HCT116 (cell line): ENCODE results near the gene ESRP2. TPM values are rescaled to one million over a fixed set of nuclear protein-coding genes. Genes with fewer than 3 reads are reported as not detected.

ENCODE experiments used
- ATAC-seq: fragments of 200-7000 bp; cut with Tn5 transposase; 2 replicates; pipeline ENCODE4 v1.9.1; 2020; ENCODE audit warnings: mild to moderate bottlenecking, moderate library complexity
- BruUV-seq: library from RNA; stranded (reverse); fragments of 400-500 nt; replicated peaks from 2 replicates; lab custom pipeline; 2021; lab: Mats Ljungman, UMichigan
- CTCF ChIA-PET: fragments of 300-600 bp; sonication (Branson Sonifier 250); formaldehyde crosslinking; loops from one replicate; lab custom pipeline; 2021; ENCODE audit warnings: antibody characterized with exemption; lab: Charles Lee
- POLR2A ChIA-PET: fragments of 300-600, 350-600 bp; sonication (Branson Sonifier 250); formaldehyde crosslinking; loops from one replicate; lab custom pipeline; 2021; ENCODE audit warnings: antibody characterized with exemption; lab: Charles Lee
- RAD21 ChIA-PET, 2 experiments: fragments of 300-600 bp; sonication (Branson Sonifier 250); formaldehyde crosslinking; loops; one replicate each; lab custom pipeline; 2023; ENCODE audit warnings: low total read pairs in 2 of 2; ENCODE audit not compliant: uncharacterized antibody in 2 of 2, unreplicated experiment in 2 of 2, low non-redundant PET in 1 of 2; lab: Charles Lee
- DNase-seq: peaks from one replicate; pipeline ENCODE4 v3.0.0-alpha.2; 2010; ENCODE audit warnings: low read depth, low spot score
- H2AFZ ChIP-seq: fragments of 200-600 bp; shearing (Covaris generic), sonication (generic); 2 replicates; pipeline ENCODE4 v1.6.1; 2017; ENCODE audit warnings: low read depth, mixed run types, mixed read lengths, antibody characterized with exemption, low read length; ENCODE audit not compliant: poor library complexity, severe bottlenecking
- H3K27ac ChIP-seq: 2 replicates; pipeline ENCODE4 v1.5.1; 2012; ENCODE audit warnings: low read depth, low read length
- H3K27me3 ChIP-seq: fragments of 200-600 bp; sonication (generic); 2 replicates; pipeline ENCODE4 v1.6.1; 2016; ENCODE audit warnings: mixed run types, low read length, mixed read lengths; ENCODE audit not compliant: insufficient read depth
- H3K36me3 ChIP-seq, 2 experiments: fragments of 200-500 bp in 1 of 2; fragments of 200-600 bp in 1 of 2; sonication (Bioruptor generic) in 1 of 2; sonication (generic) in 1 of 2; 2 replicates each; pipeline versions ENCODE4 v1.5.1 to v1.6.1; 2014 to 2016; ENCODE audit warnings: low read length in 2 of 2, inconsistent platforms in 1 of 2, mixed read lengths in 1 of 2, mixed run types in 1 of 2; ENCODE audit not compliant: insufficient read depth in 2 of 2, control insufficient read depth in 1 of 2
- H3K4me1 ChIP-seq, 2 experiments: fragments of 200-600 bp in 1 of 2; sonication (generic) in 1 of 2; 2 replicates each; pipeline versions ENCODE4 v1.5.1 to v1.6.1; 2012 to 2017; ENCODE audit warnings: low read length in 2 of 2, inconsistent platforms in 1 of 2, mild to moderate bottlenecking in 1 of 2, mixed read lengths in 1 of 2, mixed run types in 1 of 2, moderate library complexity in 1 of 2; ENCODE audit not compliant: insufficient read depth in 2 of 2, control insufficient read depth in 1 of 2
- H3K4me2 ChIP-seq: fragments of 200-600 bp; sonication (generic); 2 replicates; pipeline ENCODE4 v1.6.1; 2017; ENCODE audit warnings: mixed run types, low read length, mixed read lengths
- H3K4me3 ChIP-seq, 2 experiments: fragments of 200-600 bp in 1 of 2; sonication (generic) in 1 of 2; replicated peaks in 1 of 2; 2 replicates each; pipeline ENCODE4 v1.5.1; 2011 to 2016; ENCODE audit warnings: low read length in 2 of 2, control low read depth in 1 of 2, low read depth in 1 of 2, mild to moderate bottlenecking in 1 of 2, mixed read lengths in 1 of 2, mixed run types in 1 of 2
- H3K79me2 ChIP-seq: fragments of 200-600 bp; sonication (generic); 2 replicates; pipeline ENCODE4 v1.6.1; 2017; ENCODE audit warnings: mild to moderate bottlenecking, mixed run types, low read length, moderate library complexity, mixed read lengths; ENCODE audit not compliant: insufficient read depth
- H3K9ac ChIP-seq: fragments of 200-600 bp; sonication (generic); 2 replicates; pipeline ENCODE4 v1.6.1; 2016; ENCODE audit warnings: low read length, mixed read lengths
- H3K9me2 ChIP-seq: fragments of 200-600 bp; sonication (generic), shearing (Covaris generic); 2 replicates; pipeline ENCODE4 v1.6.1; 2017; ENCODE audit warnings: mixed run types, mild to moderate bottlenecking, moderate library complexity; ENCODE audit not compliant: insufficient read depth
- H3K9me3 ChIP-seq, 2 experiments: fragments of 200-500 bp in 1 of 2; fragments of 200-600 bp in 1 of 2; sonication (Bioruptor generic) in 1 of 2; sonication (generic) in 1 of 2; 2 replicates each; pipeline ENCODE4 v1.6.1; 2014 to 2017; ENCODE audit warnings: low read length in 2 of 2, mixed read lengths in 2 of 2, inconsistent platforms in 1 of 2, low read depth in 1 of 2, mild to moderate bottlenecking in 1 of 2, mixed run types in 1 of 2, moderate library complexity in 1 of 2; ENCODE audit not compliant: control insufficient read depth in 1 of 2, insufficient read depth in 1 of 2
- H4K20me1 ChIP-seq: fragments of 200-600 bp; sonication (generic), shearing (Covaris generic); 2 replicates; pipeline ENCODE4 v1.6.1; 2017; ENCODE audit warnings: mixed run types, mild to moderate bottlenecking, moderate library complexity; ENCODE audit not compliant: insufficient read depth
- CBX3 ChIP-seq: IDR thresholded peaks from 2 replicates; pipeline ENCODE4 v1.6.1; 2012; ENCODE audit warnings: low read depth
- CEBPB ChIP-seq: IDR thresholded peaks from 2 replicates; pipeline ENCODE4 v1.6.1; 2012; ENCODE audit warnings: low read depth
- EGR1 ChIP-seq: IDR thresholded peaks from 2 replicates; pipeline ENCODE4 v1.6.1; 2012; ENCODE audit warnings: low read depth
- ELF1 ChIP-seq: IDR thresholded peaks from 2 replicates; pipeline ENCODE4 v1.6.1; 2012; ENCODE audit warnings: low read depth, borderline replicate concordance
- EZH2 ChIP-seq: fragments of 200-600 bp; sonication (generic); IDR thresholded peaks from 2 replicates; pipeline ENCODE4 v1.6.1; 2017; ENCODE audit warnings: antibody characterized with exemption, mixed run types
- FOSL1 ChIP-seq: IDR thresholded peaks from 2 replicates; pipeline ENCODE4 v1.6.1; 2012; ENCODE audit warnings: low read depth
- POLR2AphosphoS5 ChIP-seq: IDR thresholded peaks from 2 replicates; pipeline ENCODE4 v1.6.1; 2011; ENCODE audit warnings: mild to moderate bottlenecking, low read depth, low read length, moderate library complexity
- RAD21 ChIP-seq: IDR thresholded peaks from 2 replicates; pipeline ENCODE4 v1.6.1; 2012; ENCODE audit warnings: low read depth, mild to moderate bottlenecking
- SP1 ChIP-seq: IDR thresholded peaks from 2 replicates; pipeline ENCODE4 v1.6.1; 2012; ENCODE audit warnings: low read depth
- SRF ChIP-seq: IDR thresholded peaks from 2 replicates; pipeline ENCODE4 v1.6.1; 2012; ENCODE audit warnings: low read depth
- YY1 ChIP-seq: IDR thresholded peaks from 2 replicates; pipeline ENCODE4 v1.6.1; 2011; ENCODE audit warnings: low read length, low read depth, moderate library complexity, mild to moderate bottlenecking; ENCODE audit not compliant: insufficient replicate concordance; ENCODE audit errors: extremely low read depth
- ZFX ChIP-seq: fragments of 450-650 bp; IDR thresholded peaks from 2 replicates; pipeline ENCODE4 v1.6.1; 2017
- ZNF274 ChIP-seq: fragments of 200-500 bp; sonication (Bioruptor generic); IDR thresholded peaks from 2 replicates; pipeline ENCODE4 v1.6.1; 2014; ENCODE audit warnings: mild to moderate bottlenecking, low read depth, low read length, inconsistent platforms
- intact Hi-C: fragments of 100-400 bp; cut with micrococcal nuclease; formaldehyde crosslinking; loops from 2 replicates; pipeline ENCODE4 v1.10.0; 2022
- total RNA-seq: library from RNA; stranded (reverse); gene quantifications from one replicate; pipeline ENCODE4 v1.2.1, GENCODE V29; 2021; ENCODE audit not compliant: unreplicated experiment
- TF ChIP-seq, protein P1 (sequence below): IDR thresholded peaks from 2 replicates; pipeline ENCODE4 v1.6.1; 2012
- TF ChIP-seq, protein P2 (sequence below): IDR thresholded peaks from 2 replicates; pipeline ENCODE4 v1.6.1; 2012
- TF ChIP-seq, protein P3 (sequence below): IDR thresholded peaks from 2 replicates; pipeline ENCODE4 v1.6.1; 2012; ENCODE audit warnings: low read depth

Gene ESRP2
- total RNA-seq, 1 experiment from 2014 or later: 42.5 TPM

DNA sequence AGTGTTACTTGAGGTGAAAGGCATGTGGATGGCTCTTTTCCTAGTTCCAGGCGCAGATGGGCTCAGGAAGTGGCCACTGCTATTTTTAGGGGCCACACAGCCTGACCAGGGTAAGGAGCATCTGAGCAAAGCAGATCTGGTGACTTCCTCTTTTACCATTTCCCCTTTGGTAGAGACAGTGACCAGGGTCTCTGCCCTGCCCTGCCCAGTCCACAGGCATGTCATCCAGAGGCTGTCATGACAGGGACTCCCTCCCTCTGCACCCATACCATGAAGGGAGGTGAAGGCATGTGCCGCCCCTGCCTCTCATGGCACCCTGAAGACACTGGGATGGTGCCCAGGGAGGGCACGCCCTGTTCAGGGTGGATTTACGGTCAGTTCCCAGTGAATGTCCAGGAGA, 11.5 kb upstream of the ESRP2 start:
- H3K4me2 ChIP-seq: no peak overlapping the region
- H3K9ac ChIP-seq: no peak overlapping the region
- H3K9me2 ChIP-seq: no peaks in the 10 kb centered on the region

DNA sequence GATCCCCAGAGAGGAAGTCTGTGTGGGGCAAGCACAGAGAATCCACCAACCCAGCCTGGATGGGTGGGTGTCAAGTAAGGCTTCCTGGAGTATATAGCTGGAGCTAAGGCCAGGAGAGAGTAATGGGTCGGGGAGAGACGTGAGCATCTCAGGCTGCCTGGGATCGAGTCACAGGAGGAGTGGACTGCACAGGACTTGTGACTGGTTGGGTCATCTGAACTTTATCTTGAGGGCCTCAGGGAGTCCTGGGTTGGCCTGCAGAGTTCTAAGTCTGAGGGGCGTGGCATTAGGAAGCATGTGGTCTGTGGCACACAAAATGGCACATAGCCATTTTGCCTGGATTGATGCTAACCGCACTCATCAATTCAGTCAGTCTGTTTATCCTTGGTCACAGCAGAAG, 10.7 kb upstream of the ESRP2 start:
- no peak overlapping the region; the same call in 1 of the 2 replicates for H3K9ac ChIP-seq
- H3K4me3 ChIP-seq: peak overlapping the region in 1 of 2 experiments; percentile 81; a peak in 1 of 4 replicates
- no peak for DNase-seq
- H2AFZ ChIP-seq: no peak overlapping the region
- CTCF ChIA-PET: no interaction called here
- H3K36me3 ChIP-seq: no peaks in the 10 kb centered on the region; a peak in 1 of 4 replicates
- no peak for ATAC-seq
- H3K9me3 ChIP-seq: no peaks in the 10 kb centered on the region
- H3K27me3 ChIP-seq: no peaks in the 10 kb centered on the region
- H3K9me2 ChIP-seq: no peaks in the 10 kb centered on the region
- intact Hi-C loops: no loop called here
- BruUV-seq: no TSS peak
- H3K27ac ChIP-seq: no peak overlapping the region
- peaks cover 5 to 21% of the 10 kb centered on the region in 2 experiments; a peak in 3 of 4 replicates for H3K4me1 ChIP-seq
- peaks cover 10% of the 10 kb centered on the region; the same call in 1 of the 2 replicates for H3K79me2 ChIP-seq
- POLR2A ChIA-PET: interaction anchor here (1.8 kb wide), 1 partner anchor 17 kb away, joined by 4 read pairs; the partner anchor contains the start of gene SLC7A6
- RAD21 ChIA-PET: no interaction called here
- H3K4me2 ChIP-seq: peak overlapping the region; percentile 99
- TF ChIP-seq, protein P1, sequence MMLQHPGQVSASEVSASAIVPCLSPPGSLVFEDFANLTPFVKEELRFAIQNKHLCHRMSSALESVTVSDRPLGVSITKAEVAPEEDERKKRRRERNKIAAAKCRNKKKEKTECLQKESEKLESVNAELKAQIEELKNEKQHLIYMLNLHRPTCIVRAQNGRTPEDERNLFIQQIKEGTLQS: no peak
- TF ChIP-seq, protein P2, sequence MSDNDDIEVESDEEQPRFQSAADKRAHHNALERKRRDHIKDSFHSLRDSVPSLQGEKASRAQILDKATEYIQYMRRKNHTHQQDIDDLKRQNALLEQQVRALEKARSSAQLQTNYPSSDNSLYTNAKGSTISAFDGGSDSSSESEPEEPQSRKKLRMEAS: no peak
- TF ChIP-seq ELF1 (no peak), EGR1 (no peak), EZH2 (no peak), ZFX (no peak), RAD21 (no peak), YY1 (no peak), CBX3 (no peak), SP1 (no peak), POLR2AphosphoS5 (no peak), FOSL1 (no peak)
- TF ChIP-seq, protein P3, sequence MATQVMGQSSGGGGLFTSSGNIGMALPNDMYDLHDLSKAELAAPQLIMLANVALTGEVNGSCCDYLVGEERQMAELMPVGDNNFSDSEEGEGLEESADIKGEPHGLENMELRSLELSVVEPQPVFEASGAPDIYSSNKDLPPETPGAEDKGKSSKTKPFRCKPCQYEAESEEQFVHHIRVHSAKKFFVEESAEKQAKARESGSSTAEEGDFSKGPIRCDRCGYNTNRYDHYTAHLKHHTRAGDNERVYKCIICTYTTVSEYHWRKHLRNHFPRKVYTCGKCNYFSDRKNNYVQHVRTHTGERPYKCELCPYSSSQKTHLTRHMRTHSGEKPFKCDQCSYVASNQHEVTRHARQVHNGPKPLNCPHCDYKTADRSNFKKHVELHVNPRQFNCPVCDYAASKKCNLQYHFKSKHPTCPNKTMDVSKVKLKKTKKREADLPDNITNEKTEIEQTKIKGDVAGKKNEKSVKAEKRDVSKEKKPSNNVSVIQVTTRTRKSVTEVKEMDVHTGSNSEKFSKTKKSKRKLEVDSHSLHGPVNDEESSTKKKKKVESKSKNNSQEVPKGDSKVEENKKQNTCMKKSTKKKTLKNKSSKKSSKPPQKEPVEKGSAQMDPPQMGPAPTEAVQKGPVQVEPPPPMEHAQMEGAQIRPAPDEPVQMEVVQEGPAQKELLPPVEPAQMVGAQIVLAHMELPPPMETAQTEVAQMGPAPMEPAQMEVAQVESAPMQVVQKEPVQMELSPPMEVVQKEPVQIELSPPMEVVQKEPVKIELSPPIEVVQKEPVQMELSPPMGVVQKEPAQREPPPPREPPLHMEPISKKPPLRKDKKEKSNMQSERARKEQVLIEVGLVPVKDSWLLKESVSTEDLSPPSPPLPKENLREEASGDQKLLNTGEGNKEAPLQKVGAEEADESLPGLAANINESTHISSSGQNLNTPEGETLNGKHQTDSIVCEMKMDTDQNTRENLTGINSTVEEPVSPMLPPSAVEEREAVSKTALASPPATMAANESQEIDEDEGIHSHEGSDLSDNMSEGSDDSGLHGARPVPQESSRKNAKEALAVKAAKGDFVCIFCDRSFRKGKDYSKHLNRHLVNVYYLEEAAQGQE: no peak
- TF ChIP-seq, all 23 proteins: peak for 0
- no peaks in the 10 kb centered on the region for H4K20me1 ChIP-seq

More for the DNA sequence above, 11.5 kb upstream of the ESRP2 start:
- ChIA-PET CTCF (no interaction called here), RAD21 (no interaction called here), POLR2A (no interaction called here)
- TF ChIP-seq ZFX (no peak), ZNF274 (no peak), FOSL1 (no peak), SRF (no peak), POLR2AphosphoS5 (no peak), SP1 (no peak), YY1 (no peak), CEBPB (no peak), ELF1 (no peak), EGR1 (no peak), RAD21 (no peak), EZH2 (no peak)
- TF ChIP-seq, protein P1: no peak
- Histone ChIP-seq H3K4me3 (no peak overlapping the region), H2AFZ (no peak overlapping the region), H3K27me3 (no peaks in the 10 kb centered on the region), H3K4me1 (peaks cover 5 to 21% of the 10 kb centered on the region in 2 experiments; a peak in 3 of 4 replicates), H3K36me3 (no peaks in the 10 kb centered on the region; a peak in 1 of 4 replicates), H3K27ac (no peak overlapping the region), H3K79me2 (peaks cover 10% of the 10 kb centered on the region; the same call in 1 of the 2 replicates), H4K20me1 (no peaks in the 10 kb centered on the region), H3K9me3 (no peaks in the 10 kb centered on the region)
- ATAC-seq (no peak), DNase-seq (no peak)
- BruUV-seq: no TSS peak
- intact Hi-C loops: no loop called here
